ENCODE results near the gene DPT.

GRCh38 chr1:168752171-168752832 is 23.3 kb upstream of the DPT start:
- TF ChIP-seq EZH2 (IDR thresholded peaks at IDR 0.05; ENCODE audit: low read length) (no peak), CTCF (optimal IDR thresholded peaks at IDR 0.05 in 1 of 3, IDR thresholded peaks at IDR 0.05 in 1 of 3, conservative IDR thresholded peaks at IDR 0.05 in 1 of 3; ENCODE audit: extremely low read depth in 1 of 3, insufficient read depth in 2 of 3, low read length in 3 of 3) (no peak)

Measured in keratinocyte (primary cell).